Measurements from ENCODE around the gene ABTB2. TPM values are rescaled to one million over a fixed set of nuclear protein-coding genes. Genes with fewer than 3 reads are reported as not detected.
"Not testable (repeated sequence)": the region's sequence is repeated elsewhere in the genome, so short reads cannot be mapped to it uniquely, and the experiment has no call there.

Gene ABTB2
- 0.36 TPM for polyA plus RNA-seq (2012; ENCODE audit: insufficient read depth, insufficient read length)

DNA sequence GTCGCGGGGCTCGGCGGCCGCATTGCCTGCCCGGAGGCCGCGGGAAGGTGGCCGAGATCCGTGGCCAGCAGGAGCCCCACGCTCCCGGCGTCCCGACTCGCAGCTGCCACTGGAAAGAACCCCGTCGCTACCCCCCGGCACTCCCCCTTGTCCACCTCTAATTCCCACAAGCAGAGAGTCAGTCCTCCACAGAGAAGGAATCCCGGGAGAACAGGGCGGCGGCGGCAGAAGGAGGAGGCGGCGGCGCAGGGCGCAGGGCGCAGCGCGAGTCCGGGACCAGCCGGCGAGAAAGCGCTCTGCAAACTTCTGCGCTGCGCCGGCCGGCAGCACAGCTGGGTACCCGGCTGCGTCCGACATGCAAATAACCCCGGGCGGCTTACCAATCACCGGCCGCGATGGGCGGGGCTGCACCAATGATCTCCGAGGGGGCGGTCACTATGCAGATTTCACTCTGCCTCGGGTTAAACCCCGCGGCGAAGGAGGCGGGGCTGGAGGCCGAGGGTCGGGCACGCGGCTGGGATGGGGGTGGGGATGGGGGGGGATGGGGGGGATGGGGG, at the start of gene ABTB2:
TSS of gene ABTB2 (minus strand) at position 310 of the 557 bp plus-strand sequence.
- DNase-seq (ENCODE audit: low read depth, low spot score) = peak; percentile 96
- H3K4me3 ChIP-seq (ENCODE audit: low read length) = peak within 1 kb of the TSS; percentile 66

DNA sequence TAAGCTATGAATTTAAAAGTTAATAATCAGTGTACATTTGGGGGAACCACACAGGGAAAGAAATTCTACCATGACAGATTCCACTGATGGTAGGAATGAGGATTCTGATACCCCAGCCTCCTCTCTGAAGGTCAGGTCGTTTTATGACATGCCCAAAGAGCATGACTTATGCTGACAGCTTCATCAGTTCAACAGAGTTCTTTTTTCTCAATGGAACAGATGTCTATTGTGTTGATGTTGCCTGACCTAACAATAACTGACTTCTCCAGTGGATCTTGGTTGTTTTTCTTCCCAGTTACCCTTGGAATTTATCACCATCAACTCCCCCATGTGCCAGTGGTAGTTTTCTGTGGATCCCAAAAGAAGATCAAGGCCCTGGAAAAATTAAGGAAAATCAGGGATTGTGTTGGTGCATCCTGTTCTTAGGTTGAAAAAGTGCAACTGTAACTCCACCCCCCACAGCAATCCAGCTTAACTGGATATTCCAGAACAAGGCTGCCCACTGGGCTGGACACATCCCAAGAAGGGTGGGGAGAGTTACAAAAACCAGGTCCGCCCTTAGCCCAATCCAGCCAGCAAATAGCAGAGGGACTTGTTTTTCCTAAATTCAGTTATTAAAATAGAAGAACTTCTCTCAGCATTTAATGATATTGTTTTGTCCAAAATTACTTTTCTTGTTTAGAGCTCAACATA, 49.5 kb upstream of the ABTB2 start:
- no peak overlapping the region for H3K4me3 ChIP-seq (ENCODE audit: low read length)

DNA sequence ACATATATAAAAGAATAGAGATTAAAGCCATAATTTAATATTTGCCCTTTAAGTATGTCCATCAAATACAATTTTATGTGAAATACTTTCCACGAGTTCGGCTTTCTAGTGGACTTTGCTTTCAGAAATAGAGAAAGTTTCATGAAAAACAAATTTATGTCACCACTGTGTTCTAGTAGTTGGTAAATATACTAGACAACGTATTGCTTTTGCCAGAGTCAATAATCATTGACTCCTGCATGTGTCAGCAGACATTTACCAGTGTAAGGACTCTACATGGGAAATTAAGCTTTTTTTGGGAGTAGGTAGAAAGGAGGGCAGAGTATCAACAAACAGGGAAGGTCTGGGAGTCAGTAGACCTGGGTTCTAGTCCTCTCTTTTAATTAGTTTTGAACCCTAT, 48.6 kb upstream of the ABTB2 start:
- DNase-seq (ENCODE audit: low read depth, low spot score) = no peak

More for the DNA sequence above, 49.5 kb upstream of the ABTB2 start:
- DNase-seq (ENCODE audit: low read depth, low spot score) = no peak

DNA sequence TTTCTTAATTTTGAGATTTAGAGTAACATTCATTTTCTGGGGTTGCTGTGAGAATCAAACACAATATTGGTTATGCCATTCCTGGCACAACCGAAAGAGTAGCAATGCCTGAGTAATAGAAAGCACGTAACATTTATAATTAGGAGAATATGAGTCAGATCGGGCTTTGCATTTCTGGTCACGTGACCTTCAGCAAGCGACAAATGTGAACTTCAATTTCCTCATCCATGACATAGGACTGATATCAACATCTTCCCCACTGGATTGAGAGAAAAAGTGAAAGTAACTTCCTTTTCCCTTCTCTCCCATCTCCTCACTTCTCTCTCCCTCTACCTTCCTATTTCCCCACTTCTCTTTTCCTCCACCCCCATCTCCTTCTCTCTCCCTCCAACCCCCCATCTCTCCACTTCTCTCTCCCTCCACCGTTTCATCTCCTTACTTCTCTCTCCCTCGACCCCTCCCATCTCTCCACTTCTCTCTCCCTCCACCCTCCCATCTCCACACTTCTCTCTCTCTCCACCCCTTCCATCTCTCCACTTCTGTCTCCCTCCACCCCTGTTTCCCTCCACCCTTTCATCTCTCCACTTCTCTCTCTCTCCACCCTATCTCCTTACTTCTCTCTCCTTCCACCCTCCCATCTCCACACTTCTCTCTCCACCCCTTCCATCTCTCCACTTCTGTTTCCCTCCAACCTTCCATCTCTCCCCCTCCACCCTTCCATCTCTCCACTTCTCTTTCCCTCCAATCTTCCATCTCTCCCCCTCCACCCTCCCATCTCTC, 47.5 kb upstream of the ABTB2 start:
- no peak overlapping the region for H3K4me3 ChIP-seq (ENCODE audit: low read length)

More for the DNA sequence above, 48.6 kb upstream of the ABTB2 start:
- H3K4me3 ChIP-seq (ENCODE audit: low read length) = no peak overlapping the region

DNA sequence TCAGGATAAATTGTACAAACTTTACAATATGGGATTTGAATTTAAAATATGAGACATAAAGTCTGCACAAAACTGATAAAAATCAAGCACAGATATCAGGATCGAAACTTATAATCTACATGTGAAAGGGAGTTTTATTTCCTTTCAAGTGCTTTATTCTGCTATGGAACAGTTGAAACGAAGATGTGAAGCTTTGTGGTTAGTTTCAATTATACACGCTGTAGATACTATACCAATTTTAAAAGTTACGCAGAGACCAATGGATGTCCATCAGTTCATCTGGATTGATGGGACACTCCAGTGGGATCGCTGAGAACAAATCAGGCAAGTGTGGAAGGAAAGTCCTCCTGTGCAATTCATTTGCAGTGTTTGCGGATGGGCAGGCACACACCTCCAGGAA, 46.5 kb upstream of the ABTB2 start:
- H3K4me3 ChIP-seq (ENCODE audit: low read length) = no peak overlapping the region
- no peak for DNase-seq (ENCODE audit: low read depth, low spot score)

More for the DNA sequence above, 47.5 kb upstream of the ABTB2 start:
- DNase-seq (ENCODE audit: low read depth, low spot score) = no peak

DNA sequence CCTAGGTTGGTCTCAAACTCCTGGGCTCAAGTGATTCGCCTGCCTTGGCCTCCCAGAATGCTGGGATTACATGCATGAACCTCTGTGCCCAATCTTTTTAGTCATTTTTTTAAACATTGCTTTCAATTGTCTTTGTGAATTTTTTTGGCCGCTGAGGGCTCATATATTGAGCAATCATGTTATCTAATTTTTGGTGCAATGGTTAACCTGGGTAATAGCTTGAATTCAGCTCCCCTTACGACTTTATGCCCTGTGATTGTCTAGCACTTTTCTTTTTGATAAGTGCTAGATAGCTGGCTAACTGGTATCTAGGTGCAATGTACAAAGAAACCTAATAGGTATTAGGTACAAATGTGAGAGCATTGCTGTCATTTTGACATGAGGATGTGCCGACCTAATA, 45.6 kb upstream of the ABTB2 start:
- no peak overlapping the region for H3K4me3 ChIP-seq (ENCODE audit: low read length)
- no peak for DNase-seq (ENCODE audit: low read depth, low spot score)

DNA sequence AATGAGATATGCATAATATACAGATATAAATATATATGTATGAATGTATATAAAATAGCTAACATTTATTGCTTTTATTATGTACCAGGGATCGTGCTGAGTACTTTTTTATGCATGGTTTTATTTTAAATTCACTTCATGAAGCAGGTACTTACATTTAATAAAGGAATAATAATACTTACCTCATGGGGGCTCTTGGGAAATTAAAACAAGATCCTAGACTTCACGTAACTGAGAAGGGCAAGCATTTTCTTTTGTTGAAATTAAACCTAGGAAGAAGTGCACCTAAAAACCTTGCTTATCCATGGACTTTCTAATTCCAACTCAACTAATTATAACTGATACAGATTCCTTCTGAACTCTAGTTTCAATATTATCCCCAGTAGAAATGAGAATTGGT, 40.0 kb upstream of the ABTB2 start:
- H3K4me3 ChIP-seq (ENCODE audit: low read length) = no peak overlapping the region
- no peak for DNase-seq (ENCODE audit: low read depth, low spot score)

DNA sequence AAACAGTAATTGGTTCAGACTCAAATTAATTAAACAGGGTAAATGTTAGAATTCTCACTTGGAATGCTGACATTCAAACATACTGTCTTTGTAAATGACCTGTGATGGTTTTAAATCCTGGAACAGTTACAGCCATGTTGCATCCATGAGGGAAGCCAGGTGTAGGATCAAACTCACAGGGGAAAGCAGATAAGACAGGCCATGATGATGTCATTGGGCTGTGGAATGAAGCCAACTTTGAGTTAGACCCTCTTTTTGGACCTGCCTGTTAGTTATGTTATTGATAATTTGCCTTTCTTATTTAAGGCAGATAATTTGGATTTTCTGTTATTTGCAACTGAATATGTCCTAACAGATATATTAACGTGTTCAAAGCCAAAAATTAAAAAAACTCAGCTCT, 39.3 kb upstream of the ABTB2 start:
- DNase-seq (ENCODE audit: low read depth, low spot score) = no peak
- H3K4me3 ChIP-seq (ENCODE audit: low read length) = no peak overlapping the region

DNA sequence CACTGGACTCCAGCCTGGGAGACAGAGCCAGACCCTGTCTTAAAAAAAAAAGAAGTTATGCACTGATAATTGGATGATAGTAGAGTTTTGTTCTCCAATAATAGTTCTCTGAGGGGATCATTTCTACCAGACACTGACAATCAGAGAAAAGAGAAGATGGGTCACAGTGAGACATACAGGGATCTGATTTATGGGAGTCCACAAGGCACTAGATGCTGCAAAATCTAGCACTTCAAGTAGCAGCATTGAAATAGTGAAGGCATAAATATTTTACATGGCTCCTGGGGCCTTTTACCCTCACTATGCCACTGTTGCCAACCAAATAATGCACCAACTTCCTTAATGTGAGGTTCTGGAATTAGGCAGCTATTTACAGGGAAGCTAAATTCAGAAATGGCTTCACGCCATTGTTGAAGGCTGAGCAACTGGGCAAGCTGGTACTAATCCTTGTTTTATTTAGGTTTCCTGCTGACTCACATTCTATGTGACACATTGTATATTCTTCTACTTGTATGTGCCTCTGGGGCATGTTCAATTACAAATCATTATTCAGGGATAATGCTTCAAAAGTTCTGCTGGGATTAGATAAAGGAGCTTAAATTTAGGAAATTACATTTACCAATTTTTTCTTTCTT, 38.2 kb upstream of the ABTB2 start:
- DNase-seq (ENCODE audit: low read depth, low spot score) = no peak
- H3K4me3 ChIP-seq (ENCODE audit: low read length) = no peak overlapping the region

DNA sequence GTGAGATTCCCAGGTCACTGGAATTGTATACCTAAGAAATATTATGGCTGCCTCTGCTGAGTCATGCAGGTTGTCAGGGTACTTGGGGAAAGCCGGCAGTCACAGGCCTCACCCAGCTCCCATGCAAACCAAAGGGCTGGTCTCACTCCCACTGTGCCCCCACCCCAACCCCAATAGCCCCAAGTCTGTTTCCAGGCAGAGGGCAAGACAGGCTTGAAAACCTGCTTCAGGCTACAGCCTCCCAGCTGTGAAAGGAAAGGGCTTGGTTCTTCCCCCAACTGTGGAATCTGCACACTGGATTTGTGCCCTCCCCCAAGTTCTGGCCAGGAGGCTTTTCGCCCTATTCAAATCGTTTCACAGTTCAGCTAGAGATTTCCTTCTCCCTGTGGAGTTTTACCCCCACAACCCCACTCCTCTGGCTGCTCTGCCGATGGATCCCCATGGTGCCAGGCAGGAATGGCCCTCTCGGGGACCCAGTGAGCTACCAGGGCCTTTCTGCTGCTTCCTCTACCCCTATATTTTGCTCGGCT, 37.0 kb upstream of the ABTB2 start:
- no peak for DNase-seq (ENCODE audit: low read depth, low spot score)
- H3K4me3 ChIP-seq (ENCODE audit: low read length) = no peak overlapping the region

DNA sequence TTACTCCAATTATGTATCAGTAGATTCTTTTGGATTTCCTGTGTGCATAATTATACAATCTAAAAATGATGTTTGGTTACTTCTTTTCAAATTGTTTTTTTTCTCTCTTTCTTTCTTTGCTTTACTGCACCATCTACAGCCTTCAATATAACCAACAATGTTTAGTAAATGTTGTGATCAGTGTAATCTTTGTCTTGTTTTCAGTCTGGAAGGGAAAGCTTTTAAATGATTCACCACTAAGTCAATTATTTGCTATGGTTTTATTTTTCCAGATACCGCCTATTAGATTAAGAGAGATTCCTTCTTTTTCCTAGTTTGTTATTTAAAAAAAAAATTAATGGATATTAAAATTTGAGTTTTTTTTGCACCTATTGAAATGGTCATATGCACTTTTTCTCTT, 29.8 kb upstream of the ABTB2 start:
- no peak overlapping the region for H3K4me3 ChIP-seq (ENCODE audit: low read length)
- DNase-seq (ENCODE audit: low read depth, low spot score) = no peak

DNA sequence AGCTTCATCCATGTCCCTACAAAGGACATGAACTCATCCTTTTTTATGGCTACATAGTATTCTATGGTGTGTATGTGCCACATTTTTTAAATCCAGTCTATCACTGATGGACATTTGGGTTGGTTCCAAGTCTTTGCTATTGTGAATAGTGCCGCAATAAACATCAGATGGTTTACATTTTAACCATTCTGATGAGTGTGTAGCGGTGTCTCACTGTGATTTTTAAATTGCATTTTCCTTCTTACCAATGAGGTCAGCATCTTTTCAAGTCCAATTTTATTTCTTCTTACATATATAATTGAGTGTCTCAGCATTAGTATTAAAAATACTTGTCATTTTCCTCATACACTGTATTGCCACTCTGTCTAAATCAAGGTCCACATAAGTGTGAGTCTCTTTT, 28.5 kb upstream of the ABTB2 start:
- H3K4me3 ChIP-seq (ENCODE audit: low read length); DNase-seq (ENCODE audit: low read depth, low spot score): not testable (repeated sequence)

DNA sequence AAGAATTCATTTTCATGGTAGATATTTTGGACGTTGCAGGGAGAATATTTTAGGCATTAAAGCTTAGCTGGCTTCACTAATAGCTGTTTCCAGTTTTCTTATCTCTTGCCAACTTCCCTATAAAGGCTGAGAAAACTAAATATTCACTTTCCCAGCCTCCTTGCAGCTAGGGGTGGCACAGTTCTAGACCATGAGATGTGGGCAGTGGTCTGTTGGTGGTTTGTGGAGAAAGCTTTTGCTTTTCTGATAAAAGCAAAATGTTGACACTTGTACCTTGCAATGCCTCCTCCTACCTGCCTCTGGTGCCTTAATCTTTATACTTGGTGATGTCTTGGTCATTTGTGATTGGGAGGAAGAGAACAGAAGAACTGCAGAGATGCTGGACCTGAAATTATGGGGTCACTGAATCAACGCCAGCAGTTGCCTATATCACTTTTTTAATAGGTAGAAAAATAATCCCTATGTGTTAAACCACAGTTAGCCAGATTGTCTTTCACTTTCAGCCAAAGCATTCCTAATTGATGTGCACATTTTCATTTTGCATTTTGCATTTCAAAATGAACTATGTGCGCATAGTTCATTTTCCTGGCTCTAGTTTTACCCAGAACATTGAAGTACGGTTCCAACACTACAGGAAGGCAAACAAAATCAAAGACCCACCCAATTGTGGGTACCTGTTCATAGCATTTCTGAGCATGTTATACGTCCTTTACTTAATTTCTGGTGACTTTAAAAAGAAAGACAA, 24.9 kb upstream of the ABTB2 start:
- DNase-seq (ENCODE audit: low read depth, low spot score) = no peak
- no peak overlapping the region for H3K4me3 ChIP-seq (ENCODE audit: low read length)

DNA sequence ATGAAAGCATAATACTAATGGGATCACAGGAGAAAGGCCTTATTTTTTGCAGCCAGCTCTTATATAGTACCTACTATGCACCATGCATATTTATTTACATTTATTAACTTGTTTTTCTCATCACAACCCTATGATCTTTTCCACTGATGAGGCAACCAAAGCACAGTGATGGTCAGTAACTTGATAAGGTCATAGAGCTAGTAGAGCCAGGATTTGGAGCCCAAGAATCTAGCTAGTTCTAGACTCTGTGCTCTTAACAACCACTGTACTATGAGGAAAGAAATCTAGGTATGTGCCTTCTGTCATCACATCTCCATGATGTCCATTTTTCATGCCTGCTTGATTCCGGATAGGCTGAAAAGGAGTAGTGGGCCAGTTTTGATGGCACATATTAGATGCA, 24.0 kb upstream of the ABTB2 start:
- no peak overlapping the region for H3K4me3 ChIP-seq (ENCODE audit: low read length)
- no peak for DNase-seq (ENCODE audit: low read depth, low spot score)

DNA sequence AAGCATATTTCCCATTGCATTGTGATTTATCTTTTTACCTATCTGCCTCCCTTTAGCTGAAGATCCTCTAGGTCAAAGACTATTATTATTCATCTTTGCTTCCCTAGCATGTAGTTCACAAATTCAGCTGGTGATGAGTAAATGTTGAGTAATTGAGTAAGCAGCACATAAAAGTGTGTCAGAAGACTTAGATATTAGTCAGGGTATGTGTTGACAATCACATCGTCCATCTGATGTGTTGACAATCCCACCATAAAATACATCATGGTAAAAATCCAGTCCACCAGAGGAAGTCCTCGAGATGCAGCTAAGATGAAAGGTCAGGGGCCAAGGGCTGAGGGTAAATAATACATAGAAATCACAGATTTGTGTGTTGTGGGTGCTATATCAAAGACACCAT, 22.9 kb upstream of the ABTB2 start:
- no peak overlapping the region for H3K4me3 ChIP-seq (ENCODE audit: low read length)
- DNase-seq (ENCODE audit: low read depth, low spot score) = no peak

DNA sequence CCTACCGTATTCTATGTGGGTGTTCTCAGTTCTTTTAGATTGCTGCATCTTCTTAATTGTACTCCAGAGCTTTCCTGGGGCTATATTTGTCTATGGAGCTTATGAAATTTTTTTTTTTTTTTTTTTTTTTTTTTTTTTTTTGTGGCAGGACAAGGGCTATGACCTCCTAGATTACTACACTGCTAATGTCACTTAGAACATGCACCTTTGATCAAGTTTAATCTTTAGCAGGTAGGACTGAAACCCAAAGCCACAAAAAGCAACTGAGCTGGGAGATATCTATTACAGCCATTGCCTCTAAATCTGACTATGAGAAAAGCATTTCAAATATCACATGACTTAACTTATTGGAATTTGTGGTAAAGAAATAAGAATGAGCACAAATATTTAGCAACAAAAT, 21.7 kb upstream of the ABTB2 start:
- DNase-seq (ENCODE audit: low read depth, low spot score) = no peak

DNA sequence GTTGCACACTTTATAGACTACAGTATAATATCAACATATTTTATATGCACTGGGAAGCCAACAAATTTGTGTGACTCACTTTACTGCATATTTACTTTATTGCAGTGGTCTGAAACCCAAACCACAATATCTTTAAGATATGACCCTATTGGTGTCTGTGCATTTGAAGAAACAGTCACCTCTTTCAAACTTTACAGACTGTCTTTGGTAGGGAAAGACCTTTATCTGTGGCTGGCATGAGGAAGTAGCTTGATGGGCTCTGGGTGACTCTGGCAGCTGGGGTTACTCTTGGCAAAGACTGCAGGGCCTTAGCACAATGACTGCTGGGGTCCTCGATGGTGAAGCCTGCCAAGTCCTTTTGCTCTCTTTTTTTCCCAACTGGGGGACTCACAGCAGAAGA, 21.3 kb upstream of the ABTB2 start:
- no peak overlapping the region for H3K4me3 ChIP-seq (ENCODE audit: low read length)
- DNase-seq (ENCODE audit: low read depth, low spot score) = no peak

More for the DNA sequence above, 21.7 kb upstream of the ABTB2 start:
- H3K4me3 ChIP-seq (ENCODE audit: low read length) = no peak overlapping the region

DNA sequence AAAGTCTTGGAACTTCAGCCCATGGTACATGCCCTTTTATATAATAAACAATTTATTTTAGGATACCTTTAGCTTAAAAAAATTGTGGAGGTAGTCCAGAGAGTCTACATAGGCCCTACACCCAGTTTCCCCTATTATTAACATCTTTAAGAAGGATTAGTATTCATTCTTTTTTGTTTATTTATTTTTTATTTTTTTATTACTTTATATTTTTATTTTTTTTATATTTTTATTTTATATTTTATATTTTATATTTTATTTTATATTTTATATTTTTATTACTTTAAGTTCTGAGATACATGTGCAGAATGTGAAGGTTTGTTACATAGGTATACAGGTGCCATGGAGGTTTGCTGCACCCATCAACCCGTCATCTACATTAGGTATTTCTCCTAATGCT, 15.9 kb upstream of the ABTB2 start:
- no peak for DNase-seq (ENCODE audit: low read depth, low spot score)
- H3K4me3 ChIP-seq (ENCODE audit: low read length) = no peak overlapping the region

DNA sequence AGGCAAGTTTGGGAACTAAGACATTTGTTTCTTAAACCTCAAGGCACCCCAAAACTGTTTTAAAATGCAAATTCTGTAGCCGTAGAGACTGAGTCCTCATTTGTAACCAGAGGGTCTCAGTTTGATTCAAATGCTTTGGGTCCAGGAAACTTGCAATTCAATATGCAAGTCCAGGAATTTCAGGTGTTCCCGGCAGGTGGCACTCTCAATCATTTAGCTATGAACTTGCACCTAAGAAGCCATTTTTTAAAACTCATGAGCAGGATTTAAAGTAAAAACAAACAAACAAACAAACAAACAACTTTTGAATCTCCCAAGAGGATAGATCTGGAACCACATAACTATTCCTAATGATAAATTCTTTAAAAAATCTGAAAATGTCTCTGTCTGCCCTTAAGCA, 8.7 kb upstream of the ABTB2 start:
- DNase-seq (ENCODE audit: low read depth, low spot score) = peak; percentile 65

More for the DNA sequence above, 8.7 kb upstream of the ABTB2 start:
- no peak overlapping the region for H3K4me3 ChIP-seq (ENCODE audit: low read length)

All from Jurkat, Clone E6-1 (cell line).